ENCODE measurements around the gene FAM151B. TPM values are rescaled to one million over a fixed set of nuclear protein-coding genes. Genes with fewer than 3 reads are reported as not detected.
A peak's percentile ranks its signal among the peaks of the same experiment; 100 is the strongest.

Gene FAM151B
- total RNA-seq, 2 donors from 2014 or later, result 0.12 TPM; not detected in 1

DNA sequence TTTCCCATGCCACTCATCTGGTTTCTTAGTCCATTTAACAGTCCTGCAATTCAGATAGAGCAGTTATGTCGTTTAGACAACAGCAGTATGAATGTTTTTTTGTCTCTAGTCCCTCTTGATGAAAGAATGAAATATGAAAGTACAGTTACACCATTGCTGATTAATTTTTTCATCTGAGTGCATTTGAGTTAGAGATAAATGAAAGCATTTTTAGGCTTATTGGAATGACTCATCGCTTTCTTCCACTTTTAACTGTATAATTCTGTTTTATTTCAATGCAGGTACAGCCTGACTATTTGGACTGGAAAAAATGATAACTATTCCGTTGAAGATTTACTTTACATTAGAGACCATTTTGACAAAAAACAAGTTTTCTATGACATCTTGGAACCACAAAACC is 53.5 kb downstream of the FAM151B start:
- Mint-ChIP-seq H3K36me3 (no peaks in the 10 kb centered on the region), H3K4me1 (ENCODE audit: low read depth in 2 of 2) (no peaks in the 10 kb centered on the region), H3K27ac (no peak overlapping the region), H3K27me3 (peaks cover 7 to 17% of the 10 kb centered on the region in 2 donors), H3K4me3 (no peak overlapping the region), H3K9me3 (no peaks in the 10 kb centered on the region)
- DNase-seq (ENCODE audit: low spot score), result no peak
- ATAC-seq, result no peak

GRCh38 chr5:80554646-80555045 is 66.7 kb downstream of the FAM151B start:
- Mint-ChIP-seq H3K36me3 (no peaks in the 10 kb centered on the region), H3K27me3 (peaks cover 32 to 52% of the 10 kb centered on the region in 2 donors)

GRCh38 chr5:80555099-80555498 is 67.2 kb downstream of the FAM151B start:
- H3K4me3 Mint-ChIP-seq, result no peak overlapping the region
- DNase-seq (ENCODE audit: low spot score), result no peak
- peaks cover 31 to 48% of the 10 kb centered on the region in 2 donors for H3K27me3 Mint-ChIP-seq
- H3K9me3 Mint-ChIP-seq, result no peaks in the 10 kb centered on the region
- no peaks in the 10 kb centered on the region for H3K36me3 Mint-ChIP-seq
- ATAC-seq, result no peak
- no peak overlapping the region for H3K27ac Mint-ChIP-seq
- no peaks in the 10 kb centered on the region for H3K4me1 Mint-ChIP-seq (ENCODE audit: low read depth in 2 of 2)

More at GRCh38 chr5:80554646-80555045, 66.7 kb downstream of the FAM151B start:
- Mint-ChIP-seq H3K4me1 (ENCODE audit: low read depth in 2 of 2) (no peaks in the 10 kb centered on the region), H3K9me3 (no peaks in the 10 kb centered on the region), H3K27ac (no peak overlapping the region), H3K4me3 (no peak overlapping the region)
- DNase-seq (ENCODE audit: low spot score), result no peak
- ATAC-seq, result no peak

DNA sequence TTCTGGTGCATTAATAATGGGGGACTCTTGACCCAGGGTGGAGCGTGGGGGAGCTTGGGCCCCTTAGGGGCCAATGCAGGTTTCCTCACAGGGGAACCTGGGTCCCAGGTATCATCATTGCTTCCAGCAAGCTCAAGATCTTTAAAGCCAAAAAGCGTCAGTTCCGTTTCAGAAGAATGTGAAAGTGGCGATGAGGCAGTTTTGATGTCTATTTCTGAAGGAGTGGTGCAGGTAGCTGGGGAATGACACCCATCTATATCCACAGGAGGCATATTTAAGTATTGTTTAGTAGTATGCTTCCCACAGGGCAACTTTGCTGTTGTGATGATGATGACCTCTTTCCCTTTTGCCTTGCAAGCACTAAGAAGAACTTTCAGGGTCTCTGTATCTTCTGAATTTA is 71.3 kb downstream of the FAM151B start:
- H3K27me3 Mint-ChIP-seq, result peaks cover 31 to 56% of the 10 kb centered on the region in 2 donors
- H3K4me3 Mint-ChIP-seq, result no peak overlapping the region
- H3K4me1 Mint-ChIP-seq (ENCODE audit: low read depth in 2 of 2), result no peaks in the 10 kb centered on the region
- H3K36me3 Mint-ChIP-seq, result no peaks in the 10 kb centered on the region
- DNase-seq (ENCODE audit: low spot score), result no peak
- no peaks in the 10 kb centered on the region for H3K9me3 Mint-ChIP-seq
- H3K27ac Mint-ChIP-seq, result no peak overlapping the region
- no peak for ATAC-seq

DNA sequence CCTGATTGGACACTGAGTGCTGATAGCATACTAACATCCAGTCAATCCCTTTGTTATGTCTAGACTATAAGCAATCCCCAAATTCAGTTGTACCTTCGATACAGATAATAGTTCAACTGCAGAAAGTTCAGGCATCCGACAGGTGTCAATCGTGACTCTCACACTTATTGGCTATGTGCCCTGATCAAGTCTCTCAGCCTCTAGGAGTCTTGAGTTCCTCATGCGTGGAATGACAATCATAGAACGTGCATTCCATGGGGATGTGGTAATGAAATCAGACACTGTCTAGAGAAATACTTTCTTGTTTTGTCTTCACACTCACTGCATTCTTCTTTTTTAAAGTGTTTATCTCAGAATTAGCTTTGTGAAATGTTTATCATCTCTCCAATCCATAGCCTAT is 77.4 kb downstream of the FAM151B start:
- Mint-ChIP-seq H3K4me1 (ENCODE audit: low read depth in 2 of 2) (no peaks in the 10 kb centered on the region), H3K27me3 (peaks cover 25 to 66% of the 10 kb centered on the region in 2 donors), H3K27ac (no peak overlapping the region), H3K36me3 (no peaks in the 10 kb centered on the region), H3K4me3 (no peak overlapping the region), H3K9me3 (no peaks in the 10 kb centered on the region)
- no peak for DNase-seq (ENCODE audit: low spot score)
- no peak for ATAC-seq

- Mint-ChIP-seq H3K9me3 (no peaks in the 10 kb centered on the region), H3K27me3 (peaks cover 21 to 72% of the 10 kb centered on the region in 2 donors), H3K4me1 (ENCODE audit: low read depth in 2 of 2) (no peaks in the 10 kb centered on the region), H3K27ac (no peak overlapping the region), H3K36me3 (no peaks in the 10 kb centered on the region), H3K4me3 (no peak overlapping the region)
- no peak for DNase-seq (ENCODE audit: low spot score)
- ATAC-seq, result no peak
Measured at GRCh38 chr5:80566711-80567259, 78.9 kb downstream of the FAM151B start.

DNA sequence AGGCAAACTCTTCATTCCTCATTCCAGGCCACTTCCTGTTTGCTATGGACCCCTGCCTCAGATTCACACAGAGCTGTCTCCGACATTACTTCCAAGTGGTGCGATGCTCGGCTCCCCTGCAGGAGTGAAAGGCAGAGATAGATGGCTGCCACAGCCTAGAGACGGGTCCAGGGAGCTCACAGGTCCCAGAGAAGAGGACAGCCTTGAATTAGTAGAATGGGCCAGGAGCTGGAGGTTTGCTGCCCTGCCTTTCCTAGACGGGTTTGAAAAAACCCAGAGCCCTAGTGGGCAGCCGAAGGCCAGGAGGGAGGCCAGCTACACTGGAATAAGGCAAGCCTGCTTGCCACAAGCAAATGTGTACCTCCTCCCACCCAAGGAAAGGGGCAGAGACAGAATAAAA is 80.4 kb downstream of the FAM151B start:
- peaks cover 28 to 73% of the 10 kb centered on the region in 2 donors for H3K27me3 Mint-ChIP-seq
- H3K27ac Mint-ChIP-seq, result no peak overlapping the region
- no peaks in the 10 kb centered on the region for H3K36me3 Mint-ChIP-seq
- H3K9me3 Mint-ChIP-seq, result no peaks in the 10 kb centered on the region
- DNase-seq (ENCODE audit: low spot score) (no peak), ATAC-seq (no peak)
- H3K4me3 Mint-ChIP-seq, result no peak overlapping the region
- no peaks in the 10 kb centered on the region for H3K4me1 Mint-ChIP-seq (ENCODE audit: low read depth in 2 of 2)

- no peaks in the 10 kb centered on the region for H3K36me3 Mint-ChIP-seq
- DNase-seq (ENCODE audit: low spot score), result peak; percentile 63
- no peaks in the 10 kb centered on the region for H3K4me1 Mint-ChIP-seq (ENCODE audit: low read depth in 2 of 2)
- peaks cover 30 to 71% of the 10 kb centered on the region in 2 donors for H3K27me3 Mint-ChIP-seq
- ATAC-seq, result peak in 1 of 2 donors; percentile 28
- no peak overlapping the region for H3K27ac Mint-ChIP-seq
- H3K4me3 Mint-ChIP-seq, result no peak overlapping the region
- H3K9me3 Mint-ChIP-seq, result no peaks in the 10 kb centered on the region
Measured at GRCh38 chr5:80569086-80569960, 81.4 kb downstream of the FAM151B start.

DNA sequence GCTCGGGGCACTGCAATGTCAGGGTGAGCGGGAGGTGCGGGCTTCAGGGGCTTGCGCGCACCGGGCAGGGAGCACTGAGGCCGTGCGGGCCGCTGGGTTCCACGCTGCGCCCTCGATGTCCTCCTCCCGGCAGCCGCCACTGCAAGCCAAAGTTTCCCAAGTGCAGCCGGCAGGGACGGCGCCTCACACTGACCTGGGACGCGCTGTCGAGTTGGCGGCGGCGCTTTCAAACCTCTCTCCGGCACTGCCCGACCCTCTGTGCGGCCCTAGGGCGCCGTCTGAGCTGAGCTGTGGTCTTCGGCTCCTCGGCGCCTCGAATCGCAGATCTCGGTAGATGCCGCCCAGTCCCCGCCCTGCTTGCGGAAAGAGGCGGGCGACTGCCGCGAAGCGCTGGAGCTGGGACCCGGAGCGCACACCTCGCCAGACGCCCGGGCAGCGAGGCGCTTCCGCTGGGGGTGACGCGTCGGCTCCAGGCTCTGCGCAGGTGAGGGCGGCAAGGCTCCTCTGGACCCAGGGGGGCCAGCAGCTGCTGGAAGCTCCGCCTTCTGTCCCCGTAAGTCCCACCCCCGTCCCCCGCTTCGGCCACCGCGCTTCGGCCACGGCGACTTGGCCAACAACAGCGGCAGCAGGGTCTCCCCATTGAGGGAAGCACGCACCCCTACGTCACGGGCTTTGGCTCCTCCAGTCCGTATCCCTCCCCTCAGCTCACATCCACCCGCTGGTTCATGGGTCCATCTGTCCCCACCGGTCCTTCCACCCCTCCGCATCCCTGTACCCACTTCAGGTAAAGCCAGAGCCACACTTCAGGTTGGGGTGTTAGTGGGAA is 82.3 kb downstream of the FAM151B start, which contains the start of gene ANKRD34B:
TSS of gene ANKRD34B (minus strand) at position 320 of the 826 bp plus-strand sequence. CDS start 10,261 bp downstream, outside the sequence.
- Mint-ChIP-seq H3K27ac (no peak within 1 kb of the TSS), H3K36me3 (no peaks in the 10 kb centered on the region), H3K4me3 (peak within 1 kb of the TSS; percentile 45), H3K9me3 (no peaks in the 10 kb centered on the region), H3K27me3 (peaks cover 28 to 75% of the 10 kb centered on the region in 2 donors), H3K4me1 (ENCODE audit: low read depth in 2 of 2) (no peaks in the 10 kb centered on the region)
- DNase-seq (ENCODE audit: low spot score) (no peak), ATAC-seq (peak in 1 of 2 donors; percentile 57)

DNA sequence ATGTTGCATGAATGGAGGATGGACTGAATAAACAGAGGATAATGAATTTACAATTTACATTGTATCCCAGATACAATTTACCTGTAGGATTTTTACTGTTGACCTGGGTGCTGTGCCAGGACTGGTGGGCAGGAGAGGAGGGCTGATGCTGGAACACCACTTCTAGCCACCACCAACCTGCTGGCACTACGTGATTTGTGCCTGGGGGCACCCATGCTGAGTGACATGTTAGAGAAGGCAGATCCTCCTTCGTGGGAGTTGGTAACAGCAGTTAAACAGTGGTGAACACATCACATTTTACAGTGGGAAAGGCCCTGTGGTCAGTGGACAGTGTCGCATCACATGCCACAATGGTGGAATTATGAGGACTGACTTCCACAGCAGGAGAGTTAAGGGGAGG is 85.2 kb downstream of the FAM151B start:
- Mint-ChIP-seq H3K4me3 (no peak overlapping the region), H3K36me3 (no peaks in the 10 kb centered on the region), H3K27ac (no peak overlapping the region), H3K4me1 (ENCODE audit: low read depth in 2 of 2) (no peaks in the 10 kb centered on the region), H3K9me3 (no peaks in the 10 kb centered on the region), H3K27me3 (peaks cover 21 to 61% of the 10 kb centered on the region in 2 donors)
- ATAC-seq, result no peak
- DNase-seq (ENCODE audit: low spot score), result no peak

DNA sequence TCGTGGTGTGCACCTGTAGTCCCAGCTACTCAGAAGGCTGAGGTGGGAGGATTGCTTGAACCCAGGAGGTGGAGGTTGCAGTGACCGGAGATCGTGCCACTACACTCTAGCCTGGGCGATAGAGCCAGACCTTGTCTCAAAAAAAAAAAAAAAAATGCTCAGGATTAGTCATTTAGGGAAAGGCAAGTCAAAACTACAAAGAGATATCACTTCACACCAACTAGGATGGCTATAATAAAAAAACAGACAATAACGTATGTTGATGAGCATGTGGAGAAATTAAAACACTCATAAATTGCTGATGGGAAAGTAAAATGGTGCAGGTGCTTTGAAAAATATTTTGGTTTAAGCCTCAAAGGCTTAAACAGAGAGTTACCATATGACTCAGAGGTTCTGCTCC is 88.5 kb downstream of the FAM151B start:
- H3K4me3 Mint-ChIP-seq, result no peak overlapping the region
- no peak overlapping the region for H3K27ac Mint-ChIP-seq
- DNase-seq (ENCODE audit: low spot score) (no peak), ATAC-seq (peak in 1 of 2 donors; percentile 41)
- no peaks in the 10 kb centered on the region for H3K4me1 Mint-ChIP-seq (ENCODE audit: low read depth in 2 of 2)
- H3K36me3 Mint-ChIP-seq, result no peaks in the 10 kb centered on the region
- peaks cover 21 to 49% of the 10 kb centered on the region in 2 donors for H3K27me3 Mint-ChIP-seq
- no peaks in the 10 kb centered on the region for H3K9me3 Mint-ChIP-seq

GRCh38 chr5:80577707-80578106 is 89.8 kb downstream of the FAM151B start:
- Mint-ChIP-seq H3K4me3 (no peak overlapping the region), H3K27me3 (peaks cover 16 to 36% of the 10 kb centered on the region in 2 donors), H3K27ac (no peak overlapping the region), H3K4me1 (ENCODE audit: low read depth in 2 of 2) (no peaks in the 10 kb centered on the region), H3K9me3 (no peaks in the 10 kb centered on the region), H3K36me3 (no peaks in the 10 kb centered on the region)
- DNase-seq (ENCODE audit: low spot score) (no peak), ATAC-seq (no peak)

GRCh38 chr5:80579050-80579449 is 91.2 kb downstream of the FAM151B start:
- H3K4me3 Mint-ChIP-seq, result no peak overlapping the region
- H3K27ac Mint-ChIP-seq, result no peak overlapping the region
- H3K9me3 Mint-ChIP-seq, result no peaks in the 10 kb centered on the region
- DNase-seq (ENCODE audit: low spot score) (no peak), ATAC-seq (no peak)
- no peaks in the 10 kb centered on the region for H3K36me3 Mint-ChIP-seq
- H3K4me1 Mint-ChIP-seq (ENCODE audit: low read depth in 2 of 2), result no peaks in the 10 kb centered on the region
- H3K27me3 Mint-ChIP-seq, result peaks cover 9 to 28% of the 10 kb centered on the region in 2 donors
